ENCODE measurements around the gene RORB.

RORB gene

DNA sequence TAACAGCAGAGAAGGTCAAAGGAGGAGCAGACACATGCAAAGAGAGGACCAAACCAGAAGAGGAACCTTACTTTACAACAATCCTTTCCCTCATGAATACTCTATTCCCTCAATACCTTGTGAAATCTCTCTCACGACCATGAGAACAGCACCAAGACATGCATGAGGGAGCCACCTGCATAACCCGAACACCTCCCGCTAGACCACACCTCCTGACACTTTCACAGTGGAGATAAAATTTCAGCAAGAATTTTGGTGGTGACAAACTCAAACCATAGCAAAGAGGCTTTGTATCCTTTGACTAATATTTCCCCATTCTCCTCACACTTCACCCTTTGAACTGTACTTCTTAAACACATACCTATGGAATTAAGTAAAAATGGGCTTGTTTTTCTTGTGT, 101.7 kb downstream of the RORB start:
- DNase-seq (ENCODE audit: low spot score), result no peak

DNA sequence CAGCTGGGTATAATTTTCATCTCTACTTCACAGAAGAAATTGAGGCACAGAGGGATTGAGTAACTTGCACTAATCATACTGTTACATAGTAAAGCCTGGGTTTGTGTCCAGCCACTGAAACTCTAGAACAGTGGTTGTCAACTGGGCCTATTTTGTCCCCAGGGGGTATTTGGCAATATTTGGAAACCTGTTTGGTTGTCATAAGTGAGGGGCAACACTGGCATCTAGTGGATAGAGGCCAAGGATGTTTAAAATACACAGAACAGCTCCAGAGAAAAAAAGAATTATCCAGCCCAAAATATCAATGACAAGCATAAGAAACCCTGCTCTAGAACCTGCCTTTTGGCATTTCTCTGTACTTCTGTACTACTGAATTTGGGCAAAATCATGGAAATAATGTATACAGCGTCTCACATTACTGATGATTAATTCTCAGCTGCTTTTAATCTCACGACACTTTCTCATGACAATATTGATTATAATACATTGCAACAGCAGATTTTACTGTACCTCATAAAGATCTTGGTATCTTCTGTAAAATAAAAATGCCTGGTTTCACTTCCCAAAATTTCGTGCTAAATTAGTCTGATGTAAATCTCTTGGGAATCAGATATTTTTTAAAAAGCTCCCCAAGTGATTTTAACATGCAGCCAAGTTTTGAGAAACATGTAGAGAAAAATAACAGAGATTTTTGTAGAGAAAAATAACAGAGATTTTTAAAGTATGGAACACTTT, 112.7 kb downstream of the RORB start:
- DNase-seq (ENCODE audit: low spot score), result no peak

DNA sequence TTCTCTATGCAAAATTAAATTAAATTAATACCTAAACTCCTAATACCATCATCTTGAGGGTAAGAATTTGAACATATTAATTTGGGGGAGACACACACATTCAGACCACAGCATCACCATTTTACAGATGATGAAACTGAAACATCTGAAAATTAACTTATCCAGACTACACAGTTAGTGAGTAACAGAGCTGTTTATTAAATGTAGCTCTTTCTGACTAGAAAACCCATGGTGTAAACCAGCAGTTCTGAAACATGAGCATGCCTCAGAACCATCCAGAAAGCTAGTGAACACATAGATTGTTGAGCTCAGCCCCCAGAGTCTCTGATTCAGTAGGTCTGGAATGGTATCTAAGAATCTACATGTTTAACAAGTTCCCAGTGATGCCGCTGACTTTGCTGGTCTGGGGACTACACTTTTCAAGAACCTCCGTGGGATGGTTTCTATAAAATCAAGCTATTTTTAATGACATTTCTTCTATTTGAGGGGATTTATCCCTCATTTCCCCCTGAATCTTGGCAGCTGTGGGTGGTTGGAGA, 113.5 kb downstream of the RORB start:
- DNase-seq (ENCODE audit: low spot score), result no peak

DNA sequence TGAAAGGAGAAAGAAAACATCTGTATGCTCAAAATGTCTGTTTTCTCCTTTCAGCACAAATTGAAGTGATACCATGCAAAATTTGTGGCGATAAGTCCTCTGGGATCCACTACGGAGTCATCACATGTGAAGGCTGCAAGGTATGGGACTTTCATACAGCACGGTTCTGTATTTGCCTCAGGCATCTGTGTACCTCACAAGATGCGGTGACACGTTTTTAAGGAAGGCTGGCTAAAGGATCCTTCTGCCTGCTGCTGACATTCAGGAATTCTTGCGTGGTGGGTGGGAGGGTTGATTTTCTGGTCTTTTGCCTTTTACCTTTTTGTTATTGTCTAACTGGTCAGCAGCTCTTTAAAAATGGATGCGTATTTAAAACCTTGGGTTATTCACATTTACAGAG, 133.1 kb downstream of the RORB start:
- DNase-seq (ENCODE audit: low spot score), result no peak

DNA sequence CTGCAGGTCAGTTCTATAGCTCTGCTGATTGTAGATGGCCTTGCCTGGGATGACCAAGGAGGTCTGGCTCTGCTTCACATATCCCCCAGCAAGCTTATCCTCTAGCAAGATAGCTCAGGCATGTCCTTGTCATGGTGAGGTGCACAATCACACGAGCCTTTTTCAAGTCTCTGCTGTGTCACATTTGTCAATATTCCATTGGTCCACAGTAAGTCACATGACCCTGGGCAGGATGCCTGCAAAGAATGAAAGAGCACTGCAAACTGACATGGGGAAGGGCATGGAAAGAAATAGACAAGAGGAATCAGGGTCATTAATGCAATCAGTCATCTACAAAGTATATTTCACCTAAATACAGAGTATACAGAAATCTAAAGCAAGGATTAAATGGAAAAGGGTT, 142.0 kb downstream of the RORB start:
- no peak for DNase-seq (ENCODE audit: low spot score)

DNA sequence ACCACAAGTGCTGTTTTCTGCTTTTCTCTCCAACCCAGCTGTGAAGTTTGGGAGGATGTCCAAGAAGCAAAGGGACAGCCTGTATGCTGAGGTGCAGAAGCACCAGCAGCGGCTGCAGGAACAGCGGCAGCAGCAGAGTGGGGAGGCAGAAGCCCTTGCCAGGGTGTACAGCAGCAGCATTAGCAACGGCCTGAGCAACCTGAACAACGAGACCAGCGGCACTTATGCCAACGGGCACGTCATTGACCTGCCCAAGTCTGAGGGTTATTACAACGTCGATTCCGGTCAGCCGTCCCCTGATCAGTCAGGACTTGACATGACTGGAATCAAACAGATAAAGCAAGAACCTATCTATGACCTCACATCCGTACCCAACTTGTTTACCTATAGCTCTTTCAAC, 145.2 kb downstream of the RORB start:
- DNase-seq (ENCODE audit: low spot score), result no peak

DNA sequence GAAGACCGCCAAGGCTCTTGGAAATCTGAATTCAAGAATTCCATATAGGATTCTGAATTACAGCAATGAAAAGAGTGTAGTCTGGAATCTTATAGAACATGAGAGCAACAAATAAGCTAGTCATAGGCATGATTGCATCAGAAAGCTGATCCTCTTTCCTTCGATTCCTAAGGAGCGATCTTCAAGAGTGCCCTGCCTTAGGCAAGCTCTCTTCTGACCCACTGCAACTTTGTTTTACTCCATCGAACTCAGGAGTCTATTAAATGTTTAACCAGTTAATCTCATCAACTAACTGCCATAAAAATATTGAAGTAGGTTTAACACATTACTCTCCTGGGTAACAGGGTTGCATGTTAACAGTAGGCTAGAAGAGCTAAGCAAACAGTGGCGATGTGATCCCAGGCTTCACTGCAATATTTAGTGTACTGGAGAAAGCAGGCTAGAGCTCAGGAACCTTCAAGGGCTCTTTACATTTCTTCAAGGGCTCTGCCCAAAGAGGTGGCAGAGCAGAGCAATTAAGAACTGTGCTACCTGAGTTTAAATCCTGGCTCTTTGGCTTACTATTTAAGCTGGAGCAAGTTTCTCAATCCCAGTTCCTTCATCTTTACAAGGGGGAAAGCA, 146.3 kb downstream of the RORB start:
- DNase-seq (ENCODE audit: low spot score), result no peak

DNA sequence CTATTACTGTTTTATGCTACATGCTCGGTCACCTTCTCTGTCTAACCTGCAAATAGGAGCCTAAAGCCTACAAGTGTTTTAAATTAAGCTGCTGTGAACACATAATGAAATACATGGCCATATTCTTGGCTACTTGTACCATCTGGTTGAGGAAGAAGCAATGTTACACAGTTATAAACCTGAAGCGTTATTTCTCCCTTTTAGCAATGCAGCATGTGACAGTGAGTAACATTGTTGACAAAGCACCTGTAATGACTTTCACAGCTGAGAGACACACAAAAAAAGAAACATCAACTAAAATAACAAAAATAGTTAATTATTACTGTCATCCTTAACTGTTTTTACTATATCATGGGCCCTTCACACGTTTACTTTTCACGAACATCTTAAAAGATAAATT, 146.9 kb downstream of the RORB start:
- no peak for DNase-seq (ENCODE audit: low spot score)

DNA sequence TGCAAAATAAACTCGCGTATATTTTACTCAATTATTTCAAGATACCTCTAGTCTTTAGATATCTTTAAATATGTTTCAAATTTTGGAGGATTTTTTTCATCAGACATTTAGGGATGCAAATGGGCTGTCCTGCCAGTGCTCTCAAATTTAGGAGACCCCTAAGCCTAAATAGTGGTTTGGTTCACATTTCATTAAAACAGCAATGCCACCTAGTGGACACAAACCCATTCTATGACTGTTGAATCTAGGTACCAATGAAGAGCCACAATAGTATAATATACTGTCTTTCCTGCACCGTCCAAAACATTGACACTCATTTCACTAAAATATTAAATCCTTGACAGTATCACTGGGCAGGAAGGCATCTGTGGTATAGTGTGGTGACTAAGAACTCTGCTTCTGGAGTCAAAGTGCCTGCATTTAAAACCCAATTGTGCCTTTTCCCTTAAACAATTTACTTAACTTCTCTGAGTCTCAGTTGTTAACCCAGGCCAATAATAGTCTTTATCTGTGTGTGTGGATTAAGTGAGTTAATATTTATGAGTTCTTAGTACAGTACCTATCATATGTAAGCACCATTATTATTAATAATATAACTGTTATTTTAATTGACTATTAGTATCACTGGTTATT, 148.0 kb downstream of the RORB start:
- DNase-seq (ENCODE audit: low spot score), result no peak

DNA sequence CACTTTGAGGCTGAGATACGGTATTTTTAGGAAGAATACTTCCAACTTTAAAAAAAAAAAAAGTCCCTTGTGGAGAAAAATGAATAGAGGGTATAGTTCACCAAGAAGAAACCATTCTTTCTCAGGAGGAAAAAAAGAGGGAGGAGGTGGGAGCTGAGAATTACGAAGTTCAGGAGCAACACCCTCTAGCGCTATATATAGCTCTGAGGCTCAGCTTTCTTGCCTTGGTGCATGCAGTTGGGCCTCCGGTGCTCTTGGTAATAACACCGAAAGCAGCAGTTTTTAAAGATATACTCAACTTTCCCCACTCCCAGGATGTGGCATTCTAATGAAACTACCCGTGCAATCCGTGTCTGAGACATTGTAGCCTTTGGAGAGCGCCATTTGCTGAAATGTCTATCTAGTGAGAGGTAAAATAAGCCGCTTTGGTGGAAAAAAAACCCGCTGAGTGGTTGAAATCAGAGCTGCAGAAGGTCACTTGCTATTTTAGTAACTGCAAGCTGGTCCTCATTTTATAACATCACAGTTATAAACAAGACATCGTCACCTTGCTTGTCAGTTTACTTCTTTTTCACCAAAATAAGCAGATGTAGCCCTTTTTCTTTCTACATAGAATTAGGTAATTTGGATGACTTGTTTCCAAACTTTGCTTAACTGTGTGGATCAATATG, 156.4 kb downstream of the RORB start:
- no peak for DNase-seq (ENCODE audit: low spot score)

DNA sequence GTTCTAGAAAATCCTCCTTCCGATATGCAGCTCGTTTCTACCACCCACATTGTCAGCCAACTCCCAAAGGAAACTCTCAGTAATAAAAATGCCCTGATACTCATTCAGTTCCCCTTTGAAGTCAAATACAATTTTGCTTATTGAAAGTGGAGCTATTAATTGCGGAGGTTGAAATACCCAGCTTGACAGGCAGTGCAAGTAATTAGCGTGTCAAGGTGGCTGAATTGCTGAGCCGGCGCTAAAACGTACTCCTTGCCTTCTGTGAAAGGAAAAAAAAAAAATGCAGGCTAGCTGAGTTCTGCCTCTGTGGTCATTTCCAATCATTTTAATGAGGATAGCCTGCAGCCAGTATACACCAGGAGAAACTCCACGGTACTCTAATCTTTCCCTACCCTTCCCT, 165.5 kb downstream of the RORB start:
- DNase-seq (ENCODE audit: low spot score), result no peak

DNA sequence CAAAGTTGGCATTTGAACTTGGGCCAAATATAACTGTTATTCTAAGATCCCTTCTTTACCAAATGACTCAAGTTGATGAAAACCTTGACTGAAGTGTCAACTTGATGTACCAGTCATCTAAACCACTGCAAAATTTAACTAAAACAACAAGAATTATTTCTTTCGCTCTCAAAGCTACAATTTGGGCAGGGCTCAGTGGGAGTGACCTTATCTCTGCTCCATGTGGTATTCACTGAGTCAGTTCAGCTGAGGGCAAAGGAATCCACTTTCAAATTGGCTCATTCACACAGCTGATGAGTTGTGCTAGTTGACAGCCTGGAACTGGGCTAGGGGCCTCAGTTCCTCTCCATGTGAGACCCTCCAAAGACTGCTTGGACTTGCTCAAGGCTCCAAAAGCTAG, 166.3 kb downstream of the RORB start:
- DNase-seq (ENCODE audit: low spot score), result no peak

DNA sequence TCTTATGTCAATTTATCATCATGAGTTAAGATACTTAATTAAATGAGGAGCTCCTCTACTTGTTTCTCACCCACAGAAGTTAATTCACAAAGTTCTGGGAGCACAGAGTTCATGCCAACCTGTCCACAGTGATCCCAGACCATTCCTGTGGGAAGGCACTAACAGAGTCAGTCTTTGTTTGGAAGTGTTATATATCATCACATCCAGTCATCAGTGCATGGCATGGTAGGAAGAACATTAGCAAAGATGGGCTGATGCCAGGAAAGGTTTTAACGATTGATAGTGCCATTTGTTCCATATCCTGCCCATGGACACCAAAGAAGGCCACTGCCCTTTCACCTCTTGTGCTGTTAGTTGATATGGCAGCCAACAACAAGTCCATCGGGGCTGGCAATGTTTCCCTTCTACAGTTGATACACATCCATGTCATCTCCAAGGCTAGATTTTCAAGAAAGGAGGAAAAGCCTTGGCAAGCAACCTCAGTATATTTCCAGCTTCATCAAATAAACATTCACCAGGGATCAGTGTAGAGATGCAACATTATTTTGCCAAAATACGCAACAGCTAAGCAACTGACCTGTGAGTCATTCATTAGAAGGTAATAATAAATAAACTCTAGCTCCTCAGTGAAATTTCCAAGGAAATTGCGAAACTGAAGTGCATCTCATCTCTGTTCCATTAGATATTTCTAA, 169.6 kb downstream of the RORB start:
- DNase-seq (ENCODE audit: low spot score), result no peak

DNA sequence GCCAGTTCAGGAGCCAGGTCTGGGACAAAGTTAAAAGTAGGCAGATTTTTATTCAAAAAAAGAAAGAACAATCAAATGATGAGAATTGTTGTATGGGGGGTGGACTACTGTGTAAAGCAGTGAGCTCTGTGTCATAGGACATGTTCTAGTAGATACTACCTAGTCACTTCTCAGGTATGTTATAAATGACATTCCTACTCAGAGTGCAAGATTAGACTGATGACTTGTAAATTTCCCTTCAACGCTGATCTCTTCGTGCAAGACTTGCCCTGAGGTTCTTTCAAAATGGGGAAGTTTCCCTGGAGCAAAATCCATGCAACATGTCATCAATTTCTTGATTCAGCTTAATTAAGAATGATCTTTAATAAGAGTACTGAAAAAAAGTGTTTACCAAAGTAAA, 175.1 kb downstream of the RORB start:
- DNase-seq (ENCODE audit: low spot score), result no peak

DNA sequence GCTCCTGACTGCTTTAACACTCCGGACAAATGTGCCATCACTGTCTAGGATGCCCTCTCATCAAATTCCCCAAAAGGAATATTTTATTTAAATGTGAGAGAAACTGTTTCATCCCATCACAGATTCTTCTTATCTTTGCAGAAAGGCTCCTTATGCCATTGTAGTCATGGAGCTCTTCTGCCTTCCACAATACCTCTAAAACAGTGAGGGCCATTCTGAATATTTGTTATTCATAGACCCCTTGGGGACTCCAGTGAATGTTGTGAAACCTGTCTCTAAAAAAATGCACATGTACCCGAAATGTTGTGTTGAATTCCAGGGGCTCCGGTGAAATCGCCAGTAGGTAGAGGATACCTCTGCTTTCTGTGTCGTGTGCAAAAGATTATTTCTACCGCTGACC, 176.9 kb downstream of the RORB start:
- DNase-seq (ENCODE audit: low spot score), result no peak

DNA sequence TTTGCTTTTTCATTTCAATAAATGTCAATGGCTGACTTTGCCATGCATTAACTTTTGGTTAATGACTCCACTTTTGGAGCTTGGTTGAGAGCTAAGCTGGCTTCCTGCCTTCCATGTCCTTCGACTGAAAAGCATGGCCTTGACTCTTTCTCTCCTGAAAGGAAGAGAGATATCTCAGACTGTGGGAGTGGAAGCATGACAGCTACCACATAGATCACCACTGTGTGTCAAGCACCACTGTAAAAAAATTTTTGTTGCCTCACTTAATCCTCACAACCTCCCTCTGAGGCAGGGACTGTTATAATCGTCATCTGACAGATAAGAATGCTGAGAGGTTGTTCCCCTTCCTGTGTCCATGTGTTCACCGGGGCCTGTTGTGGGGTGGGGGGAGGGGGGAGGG, 184.8 kb downstream of the RORB start:
- DNase-seq (ENCODE audit: low spot score), result no peak

DNA sequence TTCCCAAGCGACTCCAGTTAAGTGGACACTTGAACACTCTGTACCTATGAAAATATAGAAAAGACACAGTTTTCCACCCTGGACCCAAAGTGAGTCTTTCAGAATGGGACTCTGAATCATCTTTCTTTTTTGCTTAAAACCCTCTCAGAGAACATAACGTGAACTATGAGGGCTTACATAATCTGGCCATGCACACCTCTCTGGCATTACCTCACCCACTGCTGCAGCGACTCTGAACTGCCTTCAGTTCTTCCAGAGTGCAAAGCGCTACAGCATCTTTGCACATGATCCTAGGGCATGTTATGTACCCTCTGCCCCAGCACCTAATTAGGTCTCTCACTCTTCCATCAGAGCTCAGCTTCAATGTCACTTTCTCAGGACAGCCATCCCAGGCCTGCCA, 186.2 kb downstream of the RORB start:
- DNase-seq (ENCODE audit: low spot score), result no peak

DNA sequence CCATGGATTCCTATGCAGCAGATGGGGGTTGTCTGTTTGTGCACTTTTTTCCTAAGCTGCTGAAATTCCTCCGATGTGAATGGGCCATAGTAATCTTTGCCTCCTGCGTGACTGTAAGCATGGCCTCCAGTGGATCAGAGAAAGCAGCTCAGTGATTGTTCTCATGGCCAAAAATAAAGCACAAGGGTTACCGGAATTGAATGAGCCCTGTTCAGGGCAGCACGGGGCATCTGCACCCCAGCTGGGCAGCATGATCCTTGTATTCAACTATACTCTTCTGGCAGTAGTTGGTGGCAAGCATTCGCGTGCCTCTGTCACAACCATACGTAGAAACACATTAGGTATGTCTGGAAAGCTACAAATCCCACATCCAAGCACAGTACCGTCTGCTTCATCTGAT, 193.9 kb downstream of the RORB start:
- no peak for DNase-seq (ENCODE audit: low spot score)

DNA sequence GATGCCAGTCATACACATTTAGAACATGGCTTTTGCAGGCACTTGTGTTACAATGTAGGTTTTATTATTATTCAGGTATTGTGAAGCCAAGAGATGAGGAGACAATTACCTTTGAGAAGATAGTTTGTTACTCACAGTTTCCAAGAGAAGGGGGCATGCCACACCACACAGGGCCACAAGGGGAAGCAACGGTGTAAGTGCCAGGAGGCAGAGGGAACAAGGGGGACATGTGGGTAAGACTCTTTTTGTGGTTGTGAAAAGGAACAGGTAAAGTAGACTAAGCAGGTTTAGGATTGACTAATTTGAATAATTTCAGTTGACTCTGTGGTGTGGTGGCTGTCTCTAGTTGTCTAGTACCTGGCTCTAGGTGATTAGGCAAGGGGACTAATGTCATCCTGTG, 199.4 kb downstream of the RORB start:
- DNase-seq (ENCODE audit: low spot score), result no peak

DNA sequence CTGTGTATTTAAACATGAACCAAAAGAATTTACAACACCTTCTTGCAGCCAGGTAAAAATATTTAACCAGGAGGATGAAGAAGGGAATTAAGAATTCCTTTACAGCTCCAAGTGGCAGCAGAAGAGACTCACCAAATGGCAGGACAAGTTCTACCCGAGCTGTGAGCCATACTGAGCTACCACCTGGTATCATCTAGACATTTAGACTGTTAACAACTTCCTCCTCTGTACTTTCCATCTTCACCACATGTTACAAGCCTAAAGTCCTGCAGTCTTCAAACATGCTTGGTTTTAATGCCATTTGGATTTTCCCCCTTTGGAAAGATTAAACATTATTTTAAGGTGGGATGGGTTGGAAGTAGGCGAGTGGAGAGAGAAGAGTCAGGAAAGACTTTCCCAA, 200.4 kb downstream of the RORB start:
- no peak for DNase-seq (ENCODE audit: low spot score)

DNA sequence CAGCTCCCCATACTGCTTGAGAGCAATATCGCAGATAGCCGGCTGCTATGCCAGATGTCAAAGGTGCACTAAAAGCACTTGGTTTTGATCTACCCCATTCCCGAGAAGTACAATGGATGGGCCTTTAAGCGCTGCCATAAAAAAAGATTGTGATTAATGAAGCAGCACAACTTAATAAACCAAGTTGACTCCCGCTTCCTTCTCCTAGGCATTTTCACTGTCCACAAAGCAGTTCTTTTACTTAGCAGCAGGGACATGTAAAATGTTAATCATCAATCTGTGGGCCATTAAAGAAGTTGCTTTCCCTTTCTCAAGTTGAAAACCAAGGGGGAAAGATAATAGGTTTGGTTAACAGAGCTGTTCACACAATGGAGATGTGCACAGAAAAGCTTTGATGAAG, 214.2 kb downstream of the RORB start:
- DNase-seq (ENCODE audit: low spot score), result no peak

DNA sequence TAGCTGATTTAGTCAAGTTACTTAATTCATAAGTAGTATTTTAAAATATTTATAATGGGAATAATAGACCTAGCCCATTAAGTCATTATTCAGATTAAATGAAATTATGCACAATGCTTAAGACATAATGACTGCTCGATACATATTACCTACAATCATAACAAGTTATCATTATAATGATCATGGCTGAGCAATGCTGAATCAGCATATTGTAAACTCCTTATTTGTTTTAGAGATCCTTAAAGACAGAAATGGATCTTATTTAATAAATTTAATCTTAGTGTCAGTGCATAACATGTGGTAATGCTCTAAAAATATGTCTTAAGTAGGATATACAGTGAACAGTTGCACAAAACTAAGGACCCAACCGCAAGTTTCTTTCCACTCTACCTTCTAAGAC, 221.6 kb downstream of the RORB start:
- DNase-seq (ENCODE audit: low spot score), result no peak
